Gastroesophageal sphincter (tissue), 4 donors: Measurements from ENCODE around the gene IGF2. TPM values are rescaled to one million over a fixed set of nuclear protein-coding genes. Genes with fewer than 3 reads are reported as not detected.

ENCODE experiments used
- ATAC-seq: fragments of 150-250 bp; one replicate; pipeline ENCODE4 v1.9.1; 2016; ENCODE audit warnings: mild to moderate bottlenecking, moderate library complexity
- H3K27ac ChIP-seq, 4 donors: fragments of 200-600 bp; sonication (generic) in 3 of 4; 1 replicate in 3 of 4; 2 replicates in 1 of 4; pipeline ENCODE4 v1.5.1; 2016 to 2019
- H3K27me3 ChIP-seq: fragments of 200-600 bp; sonication (generic); one replicate; pipeline ENCODE4 v1.5.1; 2019
- H3K36me3 ChIP-seq, 2 donors: fragments of 200-600 bp; sonication (generic); one replicate each; pipeline ENCODE4 v1.5.1; 2019; ENCODE audit warnings: control low read depth in 1 of 2
- H3K4me1 ChIP-seq, 3 donors: fragments of 200-600 bp; sonication (generic); 1 replicate in 2 of 3; 2 replicates in 1 of 3; pipeline ENCODE4 v1.5.1; 2016 to 2019; ENCODE audit warnings: control low read depth in 2 of 3
- H3K4me3 ChIP-seq, 2 donors: fragments of 200-600 bp; sonication (generic); one replicate each; pipeline ENCODE4 v1.5.1; 2019; ENCODE audit warnings: mild to moderate bottlenecking in 1 of 2, moderate library complexity in 1 of 2
- H3K9me3 ChIP-seq, 3 donors: fragments of 200-600 bp; sonication (generic); one replicate each; pipeline ENCODE4 v1.5.1; 2017 to 2019; ENCODE audit warnings: control low read depth in 2 of 3
- CTCF ChIP-seq, 4 experiments: fragments of 200-600 bp in 2 of 4; fragments of 450-650 bp in 2 of 4; sonication (generic) in 1 of 4; IDR thresholded peaks; one replicate each; pipeline ENCODE4 v1.5.1; 2017 to 2019; ENCODE audit warnings: antibody characterized with exemption in 4 of 4, mild to moderate bottlenecking in 2 of 4, moderate library complexity in 2 of 4
- EP300 ChIP-seq: sonication (generic); formaldehyde crosslinking; IDR thresholded peaks from one replicate; pipeline ENCODE4 v1.6.1; 2017; ENCODE audit warnings: antibody characterized with exemption, mild to moderate bottlenecking
- POLR2A ChIP-seq, 2 donors: fragments of 450-650 bp; IDR thresholded peaks; one replicate each; pipeline ENCODE4 v1.6.1; 2017; ENCODE audit warnings: antibody characterized with exemption in 2 of 2, mild to moderate bottlenecking in 2 of 2, moderate library complexity in 1 of 2
- POLR2AphosphoS5 ChIP-seq: sonication (generic); formaldehyde crosslinking; IDR thresholded peaks from one replicate; pipeline ENCODE4 v1.6.1; 2017; ENCODE audit warnings: antibody characterized with exemption
- WGBS, 2 donors: methylation state at CpG; one replicate each; pipeline ENCODE4 v1.1.5; 2018; ENCODE audit warnings: low coverage in 1 of 2; 5-methylcytosine and 5-hydroxymethylcytosine counted together
- total RNA-seq, 4 donors: library from RNA; depleted of rRNA; stranded (reverse); fragments of >200 nt; gene quantifications; one replicate each; pipeline ENCODE4 v1.1.0, GENCODE V29; 2016

Gene IGF2
- total RNA-seq, 4 donors from 2014 or later = 8.7 to 49.5 (median 28.7) TPM

DNA sequence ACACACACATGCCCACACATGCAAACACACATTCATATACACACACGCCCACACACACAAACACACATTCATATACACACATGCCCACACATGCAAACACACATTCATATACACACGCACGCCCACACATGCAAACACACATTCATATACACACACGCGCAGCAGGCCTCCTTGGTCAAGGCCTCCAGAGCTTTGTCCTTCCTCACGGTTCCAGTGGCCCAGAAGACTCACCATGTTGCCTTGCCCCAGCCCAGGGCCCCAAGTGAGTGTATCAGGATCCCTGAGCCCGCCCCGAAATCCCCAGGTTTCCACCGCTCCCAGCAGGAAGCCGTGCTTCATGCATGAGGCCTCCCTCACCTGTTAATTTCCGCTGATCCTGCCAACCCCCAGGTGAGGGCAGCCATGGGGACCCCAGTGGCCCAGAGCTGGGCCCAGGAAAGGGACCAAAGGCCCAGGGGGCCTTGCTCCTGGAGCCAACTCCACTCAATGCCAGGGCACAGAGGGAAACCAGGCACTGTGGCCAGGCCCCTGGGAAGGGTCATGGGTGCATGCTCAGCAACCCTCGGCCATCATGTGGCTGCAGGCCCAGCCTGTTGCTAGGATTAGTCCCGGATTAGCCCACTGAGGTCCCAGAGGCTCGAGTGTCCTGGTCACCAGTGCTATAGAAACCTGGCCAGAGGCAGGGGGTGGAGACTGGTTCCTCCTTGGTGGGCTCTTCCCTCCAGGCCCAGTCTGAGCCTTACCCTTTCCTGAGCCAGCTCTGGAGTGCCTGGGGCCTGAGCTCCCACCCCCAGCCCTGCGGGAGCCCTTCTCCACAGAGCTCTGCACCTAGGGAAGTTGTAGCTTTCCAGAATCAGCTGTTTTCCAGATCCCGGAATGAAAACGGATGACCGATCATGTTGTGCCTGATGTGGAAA is 34.4 kb downstream of the IGF2 start:
- Histone ChIP-seq H3K27me3 (peaks cover 30% of the 10 kb centered on the region), H3K9me3 (peaks cover 0 to 2% (median 0%) of the 10 kb centered on the region in 3 donors), H3K4me1 (peaks cover 0 to 4% (median 0%) of the 10 kb centered on the region in 3 donors), H3K27ac (no peak overlapping the region), H3K36me3 (no peaks in the 10 kb centered on the region), H3K4me3 (no peak overlapping the region)
- TF ChIP-seq CTCF (IDR thresholded peaks at IDR 0.05) = no peak
- no peak for TF ChIP-seq POLR2A (IDR thresholded peaks at IDR 0.05)
- TF ChIP-seq EP300 = no peak
- TF ChIP-seq POLR2AphosphoS5 = no peak
- ATAC-seq = no peak
- WGBS, 2 donors = 92 to 94% methylated on average over 3 to 9 of the region's 18 CpGs

DNA sequence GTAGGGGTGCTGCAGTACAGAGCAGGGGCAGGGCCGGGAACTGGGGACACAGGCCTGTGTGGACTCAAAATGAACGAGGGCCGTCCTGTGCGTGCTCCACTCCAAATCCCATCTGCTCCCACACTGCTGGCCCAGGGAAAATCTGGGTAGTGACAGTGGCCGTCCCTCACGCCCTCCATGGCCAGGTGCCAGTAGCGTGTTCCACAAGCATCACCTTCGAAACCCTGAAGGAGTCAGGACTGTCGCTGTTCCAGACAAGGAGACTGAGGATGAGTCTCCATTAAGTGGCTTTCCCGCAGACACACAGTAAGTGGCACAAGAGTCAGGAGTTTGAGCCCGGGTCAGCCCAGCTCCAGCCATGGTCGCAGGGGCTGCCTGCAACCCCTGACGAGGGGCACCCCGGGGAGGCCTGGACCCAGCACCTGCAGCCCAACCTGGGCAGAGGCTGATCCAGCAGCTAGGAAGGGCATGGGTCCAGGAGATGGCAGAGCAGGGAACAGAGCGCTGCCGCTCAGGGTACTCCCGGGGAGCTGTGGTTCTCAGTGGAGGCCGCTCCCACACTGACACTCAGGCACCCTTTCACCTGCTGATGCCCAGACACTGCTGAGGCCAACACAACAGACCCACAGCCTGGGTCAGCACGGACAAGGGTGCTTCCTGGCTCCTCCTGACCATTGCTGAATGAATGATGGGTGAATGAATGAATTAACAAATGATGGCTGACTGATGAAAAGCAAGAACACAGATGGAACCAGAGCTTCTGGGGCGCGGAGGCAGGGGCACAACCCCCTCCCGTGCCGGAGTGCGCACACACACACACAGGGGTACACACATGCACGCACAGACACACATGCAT is 35.3 kb downstream of the IGF2 start:
- Histone ChIP-seq H3K9me3 (no peaks in the 10 kb centered on the region), H3K27ac (peak overlapping the region in 1 of 4 donors; percentile 49), H3K4me1 (peaks cover 0 to 12% (median 0%) of the 10 kb centered on the region in 3 donors), H3K36me3 (no peaks in the 10 kb centered on the region), H3K27me3 (peaks cover 26% of the 10 kb centered on the region), H3K4me3 (no peak overlapping the region)
- no peak for TF ChIP-seq POLR2AphosphoS5
- TF ChIP-seq EP300 = no peak
- TF ChIP-seq POLR2A (IDR thresholded peaks at IDR 0.05) = no peak
- no peak for TF ChIP-seq CTCF (IDR thresholded peaks at IDR 0.05)
- ATAC-seq = no peak
- 90 to 100% methylated on average over 6 to 7 of the region's 25 CpGs for WGBS, 2 donors

DNA sequence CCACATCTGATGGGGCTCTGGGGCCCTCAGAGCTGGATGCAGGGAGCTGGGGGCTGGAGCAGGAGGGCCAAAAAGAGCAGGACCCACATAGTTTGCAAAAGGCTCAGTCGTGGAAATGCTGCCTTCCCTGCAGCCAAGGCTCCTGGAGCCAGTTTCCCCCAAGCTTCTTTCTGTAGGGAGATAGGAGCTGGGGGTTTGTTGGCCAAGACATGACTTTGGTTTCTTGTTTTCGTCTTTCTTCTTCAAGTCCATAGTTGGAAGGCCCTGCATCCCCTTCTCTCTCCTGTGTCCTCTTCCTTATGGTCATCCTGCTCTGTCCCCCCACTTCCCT is 36.3 kb downstream of the IGF2 start:
- H3K4me1 ChIP-seq = peaks cover 0 to 23% (median 0%) of the 10 kb centered on the region in 3 donors
- H3K36me3 ChIP-seq = no peaks in the 10 kb centered on the region
- TF ChIP-seq POLR2A (IDR thresholded peaks at IDR 0.05) (no peak), POLR2AphosphoS5 (no peak), CTCF (IDR thresholded peaks at IDR 0.05) (no peak), EP300 (no peak)
- 62% methylated on average over 2 of the region's 2 CpGs; no CpG with 5 or more reads in 1 of the 2 donors for WGBS, 2 donors
- H3K9me3 ChIP-seq = no peaks in the 10 kb centered on the region
- H3K4me3 ChIP-seq = no peak overlapping the region
- H3K27ac ChIP-seq = peak overlapping the region in 1 of 4 donors; percentile 49
- no peak for ATAC-seq
- H3K27me3 ChIP-seq = peaks cover 18% of the 10 kb centered on the region

DNA sequence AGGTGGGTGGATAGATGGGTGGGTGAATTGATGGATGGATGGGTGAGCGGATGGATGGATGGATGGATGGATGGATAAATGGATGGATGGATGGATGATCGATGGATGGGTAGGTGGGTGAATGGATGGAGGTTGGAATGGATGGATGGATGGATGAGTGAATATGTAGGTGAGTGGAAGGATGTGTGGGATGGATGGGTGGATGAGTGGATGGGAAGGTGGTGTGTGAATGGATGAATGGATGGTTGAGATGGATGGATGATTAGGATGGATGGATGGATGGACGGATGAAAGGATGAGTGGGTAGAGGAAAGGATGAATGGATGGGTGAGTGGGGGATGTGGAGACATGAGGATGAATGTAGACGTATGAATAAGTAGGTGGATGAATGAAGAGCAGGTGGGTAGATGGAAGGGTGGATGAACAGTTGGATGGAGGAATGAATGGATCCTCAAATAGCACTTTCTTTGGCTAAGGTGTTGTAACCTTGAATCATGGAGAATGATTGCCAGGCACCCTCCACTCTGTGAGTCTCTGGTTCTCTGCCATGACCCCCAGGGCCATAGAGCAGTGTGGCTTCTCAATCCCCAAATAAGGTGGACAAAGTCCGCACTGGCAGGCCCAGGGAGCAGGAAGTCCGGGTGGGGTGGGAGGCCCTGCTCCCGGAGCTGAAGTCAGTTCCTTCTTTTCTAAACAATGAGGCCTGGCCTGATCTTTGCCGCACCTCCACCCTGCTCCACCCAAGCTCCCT is 36.9 kb downstream of the IGF2 start:
- H3K4me3 ChIP-seq = no peak overlapping the region
- H3K9me3 ChIP-seq = no peaks in the 10 kb centered on the region
- no peak for TF ChIP-seq POLR2A (IDR thresholded peaks at IDR 0.05)
- TF ChIP-seq CTCF (IDR thresholded peaks at IDR 0.05) = no peak
- TF ChIP-seq POLR2AphosphoS5 = no peak
- TF ChIP-seq EP300 = no peak
- H3K36me3 ChIP-seq = no peaks in the 10 kb centered on the region
- WGBS, 2 donors = 62 to 97% methylated on average over 4 to 7 of the region's 8 CpGs
- peak overlapping the region in 1 of 4 donors; percentile 49 for H3K27ac ChIP-seq
- no peak for ATAC-seq
- H3K27me3 ChIP-seq = peaks cover 18% of the 10 kb centered on the region
- peaks cover 0 to 28% (median 0%) of the 10 kb centered on the region in 3 donors for H3K4me1 ChIP-seq
